ENCODE measurements around the gene TACC2. TPM values are rescaled to one million over a fixed set of nuclear protein-coding genes. Genes with fewer than 3 reads are reported as not detected.

The TACC2 gene
- total and polyA plus RNA-seq, 2 donors (not counting 1 experiment from before 2014, with no cell fraction given), result not detected

DNA sequence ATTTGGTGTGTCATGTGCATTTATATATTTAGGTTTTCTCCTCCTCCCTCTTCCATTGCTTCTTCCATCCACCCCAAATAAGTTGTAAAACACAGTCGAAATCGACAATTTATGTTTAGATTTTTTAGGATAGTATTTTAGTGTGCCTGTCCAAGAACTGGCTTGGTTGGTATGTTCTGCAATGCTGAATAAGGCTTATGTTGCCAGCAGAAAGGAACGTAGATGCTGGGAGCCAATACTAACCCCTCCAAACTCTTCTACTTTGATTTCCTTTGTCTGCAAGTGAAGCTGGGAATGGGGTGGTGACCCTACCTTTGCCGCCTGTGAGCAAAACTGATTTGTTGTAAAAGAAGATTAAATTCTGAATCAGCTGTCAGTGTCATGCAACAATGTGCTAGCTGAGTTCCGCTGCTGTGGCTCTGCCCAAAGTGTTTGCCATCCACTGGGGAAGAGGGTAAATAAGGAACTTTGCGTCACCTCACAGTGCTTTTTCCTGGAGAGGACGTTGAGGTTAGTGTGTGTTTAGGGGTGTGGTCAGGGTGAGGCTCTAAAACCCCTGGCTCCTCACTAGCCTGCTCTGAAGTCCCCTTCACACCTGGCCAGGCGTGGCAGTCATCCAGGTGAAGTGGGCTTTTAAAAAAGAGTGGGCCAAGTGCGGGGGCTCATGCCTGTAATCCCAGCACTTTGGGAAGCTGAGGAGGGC is 44.4 kb downstream of the TACC2 start:
- H3K4me3 Mint-ChIP-seq, result no peak overlapping the region
- Histone ChIP-seq H2AFZ (ENCODE audit: insufficient read depth, low read depth, low read length, poor library complexity, severe bottlenecking) (no peak overlapping the region), H3K27ac (ENCODE audit: low read length in 2 of 2) (no peak overlapping the region), H3K9ac (ENCODE audit: low read length) (no peak overlapping the region), H3K4me1 (ENCODE audit: control insufficient read depth in 2 of 2, insufficient read depth in 2 of 2, low read length in 2 of 2) (no peaks in the 10 kb centered on the region), H3K4me2 (replicated peaks; ENCODE audit: low read depth, low read length, poor library complexity, severe bottlenecking) (no peak overlapping the region), H4K20me1 (ENCODE audit: control insufficient read depth, insufficient read depth, low read length, poor library complexity, severe bottlenecking) (no peaks in the 10 kb centered on the region), H3K27me3 (replicated peaks in 1 of 4; ENCODE audit: control extremely low read depth in 1 of 4, control insufficient read depth in 3 of 4, insufficient read depth in 4 of 4, low read length in 3 of 4) (no peaks in the 10 kb centered on the region), H3K4me3 (ENCODE audit: control extremely low read depth in 1 of 5, extremely low read depth in 1 of 5, insufficient read depth in 1 of 5, low read depth in 2 of 5, low read length in 4 of 5) (no peak overlapping the region), H3K9me3 (ENCODE audit: control extremely low read depth in 1 of 3, control insufficient read depth in 2 of 3, insufficient read depth in 1 of 3, low read length in 2 of 3) (peaks cover 0 to 7% (median 0%) of the 10 kb centered on the region in 3 donors), H3K36me3 (replicated peaks in 1 of 2; ENCODE audit: control extremely low read depth in 1 of 2, control insufficient read depth in 1 of 2, extremely low read depth in 1 of 2, insufficient read depth in 2 of 2, low read length in 1 of 2) (no peaks in the 10 kb centered on the region), H3K79me2 (ENCODE audit: control insufficient read depth, insufficient read depth, low read length) (no peaks in the 10 kb centered on the region)
- WGBS (ENCODE audit: insufficient coverage), result 64% methylated on average over 6 of the region's 9 CpGs
- ChIA-PET POLR2A (no interaction called here), CTCF (no interaction called here)
- no peak overlapping the region for H3K27ac Mint-ChIP-seq
- H3K9me3 Mint-ChIP-seq (ENCODE audit: insufficient read depth), result no peaks in the 10 kb centered on the region
- ATAC-seq (ENCODE audit: low read depth), result no peak
- H3K4me1 Mint-ChIP-seq, result no peaks in the 10 kb centered on the region
- TF ChIP-seq CTCF (IDR thresholded peaks at IDR 0.05), result no peak
- TF ChIP-seq EZH2 (IDR thresholded peaks at IDR 0.05; ENCODE audit: borderline replicate concordance, insufficient read depth, low read depth, low read length, poor library complexity, severe bottlenecking), result no peak
- DNase-seq, result no peak
- peaks cover 18% of the 10 kb centered on the region for H3K27me3 Mint-ChIP-seq
- intact Hi-C loops (cut with micrococcal nuclease), result no loop called here

DNA sequence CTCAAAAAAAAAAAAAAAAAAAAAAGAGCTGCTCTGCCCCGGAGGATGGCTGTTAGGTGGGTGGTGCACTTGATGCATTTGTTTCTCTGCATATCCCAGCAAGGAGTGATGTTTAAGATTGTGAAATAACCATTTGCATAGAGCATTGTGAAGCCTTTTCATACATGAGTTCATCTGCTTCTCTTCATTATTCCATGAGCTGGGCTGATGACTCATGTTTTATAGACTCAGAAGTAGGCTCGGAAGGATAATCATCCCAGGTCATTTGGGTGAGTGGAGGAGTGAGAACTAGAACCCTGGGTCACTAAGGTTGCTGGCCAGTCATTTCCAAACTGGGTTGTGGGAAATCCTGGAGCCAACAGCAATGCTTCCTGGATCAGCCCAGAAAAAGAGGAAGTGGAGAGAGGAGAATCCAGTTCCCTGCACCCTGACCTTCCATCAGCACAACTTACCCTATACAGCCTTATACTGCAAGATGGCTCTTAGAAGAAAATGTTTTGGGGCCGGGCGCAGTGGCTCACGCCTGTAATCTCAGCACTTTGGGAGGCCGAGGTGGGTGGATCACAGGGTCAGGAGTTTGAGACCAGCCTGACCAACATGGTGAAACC is 45.3 kb downstream of the TACC2 start:
- no peaks in the 10 kb centered on the region for H3K4me1 Mint-ChIP-seq
- no peak overlapping the region for H3K27ac ChIP-seq (ENCODE audit: low read length in 2 of 2)
- H3K27me3 Mint-ChIP-seq, result peaks cover 23% of the 10 kb centered on the region
- TF ChIP-seq CTCF (IDR thresholded peaks at IDR 0.05) (no peak), EZH2 (IDR thresholded peaks at IDR 0.05; ENCODE audit: borderline replicate concordance, insufficient read depth, low read depth, low read length, poor library complexity, severe bottlenecking) (no peak)
- no peak for ATAC-seq (ENCODE audit: low read depth)
- H3K9me3 ChIP-seq (ENCODE audit: control extremely low read depth in 1 of 3, control insufficient read depth in 2 of 3, insufficient read depth in 1 of 3, low read length in 2 of 3), result peaks cover 0 to 7% (median 0%) of the 10 kb centered on the region in 3 donors
- WGBS (ENCODE audit: insufficient coverage), result 100% methylated on average over 3 of the region's 6 CpGs
- no peak overlapping the region for H3K4me3 Mint-ChIP-seq
- H3K4me2 ChIP-seq (replicated peaks; ENCODE audit: low read depth, low read length, poor library complexity, severe bottlenecking), result no peak overlapping the region
- no peak overlapping the region for H3K27ac Mint-ChIP-seq
- no peaks in the 10 kb centered on the region for H4K20me1 ChIP-seq (ENCODE audit: control insufficient read depth, insufficient read depth, low read length, poor library complexity, severe bottlenecking)
- ChIA-PET CTCF (no interaction called here), POLR2A (no interaction called here)
- H3K9ac ChIP-seq (ENCODE audit: low read length), result no peak overlapping the region
- intact Hi-C loops (cut with micrococcal nuclease), result no loop called here
- no peaks in the 10 kb centered on the region for H3K4me1 ChIP-seq (ENCODE audit: control insufficient read depth in 2 of 2, insufficient read depth in 2 of 2, low read length in 2 of 2)
- no peaks in the 10 kb centered on the region for H3K9me3 Mint-ChIP-seq (ENCODE audit: insufficient read depth)
- no peaks in the 10 kb centered on the region for H3K27me3 ChIP-seq (replicated peaks in 1 of 4; ENCODE audit: control extremely low read depth in 1 of 4, control insufficient read depth in 3 of 4, insufficient read depth in 4 of 4, low read length in 3 of 4)
- DNase-seq, result no peak
- no peak overlapping the region for H3K4me3 ChIP-seq (ENCODE audit: control extremely low read depth in 1 of 5, extremely low read depth in 1 of 5, insufficient read depth in 1 of 5, low read depth in 2 of 5, low read length in 4 of 5)
- H3K79me2 ChIP-seq (ENCODE audit: control insufficient read depth, insufficient read depth, low read length), result no peaks in the 10 kb centered on the region
- H2AFZ ChIP-seq (ENCODE audit: insufficient read depth, low read depth, low read length, poor library complexity, severe bottlenecking), result no peak overlapping the region
- H3K36me3 ChIP-seq (replicated peaks in 1 of 2; ENCODE audit: control extremely low read depth in 1 of 2, control insufficient read depth in 1 of 2, extremely low read depth in 1 of 2, insufficient read depth in 2 of 2, low read length in 1 of 2), result no peaks in the 10 kb centered on the region

Measured in B cell (primary cell).